Measurements from ENCODE around the gene ACAD8.

Gene ACAD8

GRCh38 chr11:134246100-134246499 is 7.3 kb upstream of the ACAD8 start:
- Histone ChIP-seq H3K4me1 (ENCODE audit: insufficient read depth, low read length, poor library complexity, severe bottlenecking) (peaks cover 8% of the 10 kb centered on the region), H4K20me1 (ENCODE audit: insufficient read depth, low read length, poor library complexity, severe bottlenecking) (no peaks in the 10 kb centered on the region), H3K9me3 (ENCODE audit: insufficient read depth, low read depth, low read length) (no peaks in the 10 kb centered on the region), H3K9ac (ENCODE audit: low read depth, low read length, poor library complexity, severe bottlenecking) (no peak overlapping the region), H3K4me3 (ENCODE audit: low read length, poor library complexity, severe bottlenecking) (no peak overlapping the region), H3K9me2 (replicated peaks; ENCODE audit: low read depth, low read length) (no peaks in the 10 kb centered on the region), H3K4me2 (ENCODE audit: low read depth, low read length, poor library complexity, severe bottlenecking) (no peak overlapping the region), H3F3A (ENCODE audit: low read depth) (no peaks in the 10 kb centered on the region), H3K36me3 (ENCODE audit: insufficient read depth, low read length) (peaks cover 83% of the 10 kb centered on the region; the same call in 1 of the 2 replicates), H3K27me3 (ENCODE audit: insufficient read depth, low read length, poor library complexity, severe bottlenecking) (no peaks in the 10 kb centered on the region), H2AFZ (ENCODE audit: low read length) (no peak overlapping the region), H3K79me2 (ENCODE audit: insufficient read depth, low read length) (no peaks in the 10 kb centered on the region)
- TF ChIP-seq, protein P1, sequence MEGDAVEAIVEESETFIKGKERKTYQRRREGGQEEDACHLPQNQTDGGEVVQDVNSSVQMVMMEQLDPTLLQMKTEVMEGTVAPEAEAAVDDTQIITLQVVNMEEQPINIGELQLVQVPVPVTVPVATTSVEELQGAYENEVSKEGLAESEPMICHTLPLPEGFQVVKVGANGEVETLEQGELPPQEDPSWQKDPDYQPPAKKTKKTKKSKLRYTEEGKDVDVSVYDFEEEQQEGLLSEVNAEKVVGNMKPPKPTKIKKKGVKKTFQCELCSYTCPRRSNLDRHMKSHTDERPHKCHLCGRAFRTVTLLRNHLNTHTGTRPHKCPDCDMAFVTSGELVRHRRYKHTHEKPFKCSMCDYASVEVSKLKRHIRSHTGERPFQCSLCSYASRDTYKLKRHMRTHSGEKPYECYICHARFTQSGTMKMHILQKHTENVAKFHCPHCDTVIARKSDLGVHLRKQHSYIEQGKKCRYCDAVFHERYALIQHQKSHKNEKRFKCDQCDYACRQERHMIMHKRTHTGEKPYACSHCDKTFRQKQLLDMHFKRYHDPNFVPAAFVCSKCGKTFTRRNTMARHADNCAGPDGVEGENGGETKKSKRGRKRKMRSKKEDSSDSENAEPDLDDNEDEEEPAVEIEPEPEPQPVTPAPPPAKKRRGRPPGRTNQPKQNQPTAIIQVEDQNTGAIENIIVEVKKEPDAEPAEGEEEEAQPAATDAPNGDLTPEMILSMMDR (conservative IDR thresholded peaks at IDR 0.05; ENCODE audit: low read length), result no peak
- no peak for TF ChIP-seq EZH2phosphoT487 (IDR thresholded peaks at IDR 0.05; ENCODE audit: borderline replicate concordance)

GRCh38 chr11:134246678-134247077 is 6.7 kb upstream of the ACAD8 start:
- no peaks in the 10 kb centered on the region for H3K9me2 ChIP-seq (replicated peaks; ENCODE audit: low read depth, low read length)
- H3K4me3 ChIP-seq (ENCODE audit: low read length, poor library complexity, severe bottlenecking), result no peak overlapping the region
- no peaks in the 10 kb centered on the region for H3K9me3 ChIP-seq (ENCODE audit: insufficient read depth, low read depth, low read length)
- H3K4me1 ChIP-seq (ENCODE audit: insufficient read depth, low read length, poor library complexity, severe bottlenecking), result peaks cover 11% of the 10 kb centered on the region
- H3K4me2 ChIP-seq (ENCODE audit: low read depth, low read length, poor library complexity, severe bottlenecking), result no peak overlapping the region
- H3K36me3 ChIP-seq (ENCODE audit: insufficient read depth, low read length), result peaks cover 77% of the 10 kb centered on the region; the same call in 1 of the 2 replicates
- H3F3A ChIP-seq (ENCODE audit: low read depth), result no peaks in the 10 kb centered on the region
- H3K9ac ChIP-seq (ENCODE audit: low read depth, low read length, poor library complexity, severe bottlenecking), result no peak overlapping the region
- H3K27me3 ChIP-seq (ENCODE audit: insufficient read depth, low read length, poor library complexity, severe bottlenecking), result no peaks in the 10 kb centered on the region
- H3K79me2 ChIP-seq (ENCODE audit: insufficient read depth, low read length), result peaks cover 6% of the 10 kb centered on the region
- no peaks in the 10 kb centered on the region for H4K20me1 ChIP-seq (ENCODE audit: insufficient read depth, low read length, poor library complexity, severe bottlenecking)
- no peak overlapping the region for H2AFZ ChIP-seq (ENCODE audit: low read length)
- TF ChIP-seq EZH2phosphoT487 (IDR thresholded peaks at IDR 0.05; ENCODE audit: borderline replicate concordance), result no peak
- TF ChIP-seq, protein P1 (conservative IDR thresholded peaks at IDR 0.05; ENCODE audit: low read length), result no peak

- Histone ChIP-seq H3K27me3 (ENCODE audit: insufficient read depth, low read length, poor library complexity, severe bottlenecking) (no peaks in the 10 kb centered on the region), H2AFZ (ENCODE audit: low read length) (no peak overlapping the region), H3K9ac (ENCODE audit: low read depth, low read length, poor library complexity, severe bottlenecking) (no peak overlapping the region), H3K9me3 (ENCODE audit: insufficient read depth, low read depth, low read length) (no peaks in the 10 kb centered on the region), H3K9me2 (replicated peaks; ENCODE audit: low read depth, low read length) (no peaks in the 10 kb centered on the region), H3K79me2 (ENCODE audit: insufficient read depth, low read length) (peaks cover 24% of the 10 kb centered on the region), H4K20me1 (ENCODE audit: insufficient read depth, low read length, poor library complexity, severe bottlenecking) (no peaks in the 10 kb centered on the region), H3K4me1 (ENCODE audit: insufficient read depth, low read length, poor library complexity, severe bottlenecking) (peaks cover 23% of the 10 kb centered on the region), H3K36me3 (ENCODE audit: insufficient read depth, low read length) (peaks cover 57% of the 10 kb centered on the region; the same call in 1 of the 2 replicates), H3K4me3 (ENCODE audit: low read length, poor library complexity, severe bottlenecking) (no peak overlapping the region), H3K4me2 (ENCODE audit: low read depth, low read length, poor library complexity, severe bottlenecking) (no peak overlapping the region), H3F3A (ENCODE audit: low read depth) (no peaks in the 10 kb centered on the region)
- TF ChIP-seq, protein P1 (conservative IDR thresholded peaks at IDR 0.05; ENCODE audit: low read length), result no peak
- no peak for TF ChIP-seq EZH2phosphoT487 (IDR thresholded peaks at IDR 0.05; ENCODE audit: borderline replicate concordance)
These were observed 4.4 kb upstream of the ACAD8 start for GRCh38 chr11:134248910-134249480.
